ENCODE measurements around the gene OXNAD1. TPM values are rescaled to one million over a fixed set of nuclear protein-coding genes. Genes with fewer than 3 reads are reported as not detected.
A peak's percentile ranks its signal among the peaks of the same experiment; 100 is the strongest.

The OXNAD1 gene
- total and polyA plus RNA-seq, 5 donors from 2014 or later = 31.1 to 109 (median 60.6) TPM

GRCh38 chr3:16264174-16264707 lies 771 bp upstream of the OXNAD1 start:
- H3K4me1 Mint-ChIP-seq = peaks cover 20 to 47% (median 26%) of the 10 kb centered on the region in 4 donors
- H3K9me3 Mint-ChIP-seq = no peaks in the 10 kb centered on the region
- H3K4me3 Mint-ChIP-seq = peak overlapping the region; percentile 97 to 100 (median 99)
- Histone ChIP-seq H3K4me3 (ENCODE audit: low read depth, low read length) (peak overlapping the region; percentile 96), H3K36me3 (ENCODE audit: control insufficient read depth, insufficient read depth, low read length) (peaks cover 17% of the 10 kb centered on the region), H3K27ac (ENCODE audit: insufficient read depth, low read length, poor library complexity, severe bottlenecking) (peak overlapping the region; percentile 94), H3K4me1 (ENCODE audit: control insufficient read depth, insufficient read depth, low read length, poor library complexity, severe bottlenecking) (peaks cover 17% of the 10 kb centered on the region), H3K9me3 (ENCODE audit: control insufficient read depth in 2 of 2, low read length in 2 of 2) (no peaks in the 10 kb centered on the region), H3K27me3 (ENCODE audit: control insufficient read depth, insufficient read depth, low read length) (no peaks in the 10 kb centered on the region)
- H3K27me3 Mint-ChIP-seq = no peaks in the 10 kb centered on the region
- peaks cover 10% of the 10 kb centered on the region for H3K36me3 Mint-ChIP-seq
- DNase-seq (peak in 1 of 3 donors; percentile 9), ATAC-seq (ENCODE audit: low read depth in 2 of 2) (no peak)
- peak overlapping the region; percentile 98 to 99 (median 99) for H3K27ac Mint-ChIP-seq

- ATAC-seq (ENCODE audit: low read depth in 2 of 2) = no peak
- peaks cover 3% of the 10 kb centered on the region for H3K36me3 Mint-ChIP-seq
- no peaks in the 10 kb centered on the region for H3K27me3 ChIP-seq (ENCODE audit: control insufficient read depth, insufficient read depth, low read length)
- H3K9me3 ChIP-seq (ENCODE audit: control insufficient read depth in 2 of 2, low read length in 2 of 2) = no peaks in the 10 kb centered on the region
- H3K9me3 Mint-ChIP-seq = no peaks in the 10 kb centered on the region
- H3K36me3 ChIP-seq (ENCODE audit: control insufficient read depth, insufficient read depth, low read length) = peaks cover 9% of the 10 kb centered on the region
- peak overlapping the region; percentile 94 for H3K27ac ChIP-seq (ENCODE audit: insufficient read depth, low read length, poor library complexity, severe bottlenecking)
- DNase-seq = no peak
- H3K27ac Mint-ChIP-seq = peak overlapping the region; percentile 98 to 99 (median 99)
- H3K4me3 Mint-ChIP-seq = peak overlapping the region; percentile 97 to 100 (median 99)
- peaks cover 17% of the 10 kb centered on the region for H3K4me1 ChIP-seq (ENCODE audit: control insufficient read depth, insufficient read depth, low read length, poor library complexity, severe bottlenecking)
- peaks cover 20 to 47% (median 26%) of the 10 kb centered on the region in 4 donors for H3K4me1 Mint-ChIP-seq
- no peaks in the 10 kb centered on the region for H3K27me3 Mint-ChIP-seq
- H3K4me3 ChIP-seq (ENCODE audit: low read depth, low read length) = peak overlapping the region; percentile 96
These were observed 409 bp downstream of the OXNAD1 start for GRCh38 chr3:16265455-16265786.

GRCh38 chr3:16266714-16267113 lies 1.7 kb downstream of the OXNAD1 start:
- Mint-ChIP-seq H3K27me3 (no peaks in the 10 kb centered on the region), H3K4me3 (peak overlapping the region; percentile 64 to 99 (median 84)), H3K4me1 (peaks cover 20 to 45% (median 26%) of the 10 kb centered on the region in 4 donors), H3K27ac (peak overlapping the region in 2 of 3 donors; percentile 43 to 98), H3K36me3 (peaks cover 6% of the 10 kb centered on the region), H3K9me3 (no peaks in the 10 kb centered on the region)
- Histone ChIP-seq H3K4me1 (ENCODE audit: control insufficient read depth, insufficient read depth, low read length, poor library complexity, severe bottlenecking) (peaks cover 17% of the 10 kb centered on the region), H3K9me3 (ENCODE audit: control insufficient read depth in 2 of 2, low read length in 2 of 2) (no peaks in the 10 kb centered on the region), H3K27me3 (ENCODE audit: control insufficient read depth, insufficient read depth, low read length) (no peaks in the 10 kb centered on the region), H3K27ac (ENCODE audit: insufficient read depth, low read length, poor library complexity, severe bottlenecking) (peak overlapping the region; percentile 24), H3K4me3 (ENCODE audit: low read depth, low read length) (peak overlapping the region; percentile 14), H3K36me3 (ENCODE audit: control insufficient read depth, insufficient read depth, low read length) (peaks cover 17% of the 10 kb centered on the region)
- DNase-seq (no peak), ATAC-seq (ENCODE audit: low read depth in 2 of 2) (no peak)

GRCh38 chr3:16270855-16271254 lies 5.8 kb downstream of the OXNAD1 start:
- Histone ChIP-seq H3K9me3 (ENCODE audit: control insufficient read depth in 2 of 2, low read length in 2 of 2) (no peaks in the 10 kb centered on the region), H3K36me3 (ENCODE audit: control insufficient read depth, insufficient read depth, low read length) (peaks cover 22% of the 10 kb centered on the region), H3K27me3 (ENCODE audit: control insufficient read depth, insufficient read depth, low read length) (no peaks in the 10 kb centered on the region), H3K4me1 (ENCODE audit: control insufficient read depth, insufficient read depth, low read length, poor library complexity, severe bottlenecking) (peaks cover 3% of the 10 kb centered on the region), H3K27ac (ENCODE audit: insufficient read depth, low read length, poor library complexity, severe bottlenecking) (no peak overlapping the region), H3K4me3 (ENCODE audit: low read depth, low read length) (no peak overlapping the region)
- no peaks in the 10 kb centered on the region for H3K9me3 Mint-ChIP-seq
- no peak for DNase-seq
- peaks cover 8 to 24% (median 14%) of the 10 kb centered on the region in 4 donors for H3K4me1 Mint-ChIP-seq
- ATAC-seq (ENCODE audit: low read depth in 2 of 2) = no peak
- H3K36me3 Mint-ChIP-seq = peaks cover 17% of the 10 kb centered on the region
- H3K27ac Mint-ChIP-seq = no peak overlapping the region
- no peak overlapping the region for H3K4me3 Mint-ChIP-seq
- H3K27me3 Mint-ChIP-seq = no peaks in the 10 kb centered on the region

GRCh38 chr3:16272588-16272987 lies 7.6 kb downstream of the OXNAD1 start:
- no peak overlapping the region for H3K27ac Mint-ChIP-seq
- peaks cover 26% of the 10 kb centered on the region for H3K36me3 ChIP-seq (ENCODE audit: control insufficient read depth, insufficient read depth, low read length)
- no peak overlapping the region for H3K4me3 ChIP-seq (ENCODE audit: low read depth, low read length)
- no peaks in the 10 kb centered on the region for H3K4me1 ChIP-seq (ENCODE audit: control insufficient read depth, insufficient read depth, low read length, poor library complexity, severe bottlenecking)
- H3K27me3 Mint-ChIP-seq = no peaks in the 10 kb centered on the region
- no peak overlapping the region for H3K27ac ChIP-seq (ENCODE audit: insufficient read depth, low read length, poor library complexity, severe bottlenecking)
- ATAC-seq (ENCODE audit: low read depth in 2 of 2) (no peak), DNase-seq (no peak)
- H3K9me3 Mint-ChIP-seq = no peaks in the 10 kb centered on the region
- no peaks in the 10 kb centered on the region for H3K9me3 ChIP-seq (ENCODE audit: control insufficient read depth in 2 of 2, low read length in 2 of 2)
- H3K27me3 ChIP-seq (ENCODE audit: control insufficient read depth, insufficient read depth, low read length) = no peaks in the 10 kb centered on the region
- H3K36me3 Mint-ChIP-seq = peaks cover 20% of the 10 kb centered on the region
- H3K4me3 Mint-ChIP-seq = no peak overlapping the region
- H3K4me1 Mint-ChIP-seq = peaks cover 0 to 7% (median 4%) of the 10 kb centered on the region in 4 donors

GRCh38 chr3:16273867-16274266 lies 8.9 kb downstream of the OXNAD1 start:
- H3K36me3 Mint-ChIP-seq = peaks cover 21% of the 10 kb centered on the region
- Histone ChIP-seq H3K4me3 (ENCODE audit: low read depth, low read length) (no peak overlapping the region), H3K4me1 (ENCODE audit: control insufficient read depth, insufficient read depth, low read length, poor library complexity, severe bottlenecking) (no peaks in the 10 kb centered on the region), H3K36me3 (ENCODE audit: control insufficient read depth, insufficient read depth, low read length) (peaks cover 28% of the 10 kb centered on the region), H3K27me3 (ENCODE audit: control insufficient read depth, insufficient read depth, low read length) (no peaks in the 10 kb centered on the region), H3K27ac (ENCODE audit: insufficient read depth, low read length, poor library complexity, severe bottlenecking) (no peak overlapping the region), H3K9me3 (ENCODE audit: control insufficient read depth in 2 of 2, low read length in 2 of 2) (no peaks in the 10 kb centered on the region)
- no peak for ATAC-seq (ENCODE audit: low read depth in 2 of 2)
- DNase-seq = no peak
- H3K4me1 Mint-ChIP-seq = peaks cover 0 to under 1% (median 0%) of the 10 kb centered on the region in 4 donors
- no peaks in the 10 kb centered on the region for H3K9me3 Mint-ChIP-seq
- no peak overlapping the region for H3K4me3 Mint-ChIP-seq
- H3K27me3 Mint-ChIP-seq = no peaks in the 10 kb centered on the region
- no peak overlapping the region for H3K27ac Mint-ChIP-seq

- Histone ChIP-seq H3K4me1 (ENCODE audit: control insufficient read depth, insufficient read depth, low read length, poor library complexity, severe bottlenecking) (no peaks in the 10 kb centered on the region), H3K4me3 (ENCODE audit: low read depth, low read length) (no peak overlapping the region), H3K27ac (ENCODE audit: insufficient read depth, low read length, poor library complexity, severe bottlenecking) (no peak overlapping the region), H3K36me3 (ENCODE audit: control insufficient read depth, insufficient read depth, low read length) (peaks cover 11% of the 10 kb centered on the region), H3K27me3 (ENCODE audit: control insufficient read depth, insufficient read depth, low read length) (no peaks in the 10 kb centered on the region), H3K9me3 (ENCODE audit: control insufficient read depth in 2 of 2, low read length in 2 of 2) (no peaks in the 10 kb centered on the region)
- ATAC-seq (ENCODE audit: low read depth in 2 of 2) = no peak
- H3K27me3 Mint-ChIP-seq = no peaks in the 10 kb centered on the region
- no peaks in the 10 kb centered on the region for H3K9me3 Mint-ChIP-seq
- peaks cover 0 to 4% (median 0%) of the 10 kb centered on the region in 4 donors for H3K4me1 Mint-ChIP-seq
- DNase-seq = no peak
- peaks cover 16% of the 10 kb centered on the region for H3K36me3 Mint-ChIP-seq
- H3K27ac Mint-ChIP-seq = no peak overlapping the region
- no peak overlapping the region for H3K4me3 Mint-ChIP-seq
These were observed 12.5 kb downstream of the OXNAD1 start for GRCh38 chr3:16277471-16277870.

All from CD4-positive, CD25-positive, alpha-beta regulatory T cell (primary cell).